Neutrophil (primary cell): ENCODE data around the gene NLRP12.
"Not testable (repeated sequence)": the region's sequence is repeated elsewhere in the genome, so short reads cannot be mapped to it uniquely, and the experiment has no call there.

Source experiments
- H3K27ac ChIP-seq: fragments of 200-600 bp; sonication (generic); 2 replicates; pipeline ENCODE4 v1.5.1; 2016; ENCODE audit warnings: mild to moderate bottlenecking, moderate library complexity
- H3K27me3 ChIP-seq: fragments of 200-600 bp; sonication (generic); 2 replicates; pipeline ENCODE4 v1.6.0; 2016; ENCODE audit warnings: mild to moderate bottlenecking
- H3K36me3 ChIP-seq: fragments of 200-600 bp; sonication (generic); 2 replicates; pipeline ENCODE4 v1.5.1; 2017
- H3K4me1 ChIP-seq, 2 experiments: fragments of 200-600 bp in 1 of 2; sonication (generic) in 1 of 2; 1 replicate in 1 of 2; 2 replicates in 1 of 2; pipeline versions ENCODE4 v1.5.1 to v1.6.1; 2013 to 2016; ENCODE audit warnings: low read depth in 1 of 2, low read length in 1 of 2, mild to moderate bottlenecking in 1 of 2, moderate library complexity in 1 of 2; ENCODE audit not compliant: control insufficient read depth in 1 of 2, insufficient read depth in 1 of 2
- H3K4me3 ChIP-seq, 2 experiments: fragments of 200-600 bp in 1 of 2; sonication (generic) in 1 of 2; 1 replicate in 1 of 2; 2 replicates in 1 of 2; pipeline ENCODE4 v1.5.1; 2013 to 2016; ENCODE audit warnings: low read depth in 1 of 2, low read length in 1 of 2, mild to moderate bottlenecking in 1 of 2, moderate library complexity in 1 of 2
- H3K9me3 ChIP-seq: fragments of 200-600 bp; sonication (generic); 2 replicates; pipeline ENCODE4 v1.5.1; 2016
- CTCF ChIP-seq: fragments of 200-600 bp; sonication (generic); IDR thresholded peaks from 2 replicates; pipeline ENCODE4 v1.5.1; 2016; ENCODE audit warnings: antibody characterized with exemption

Gene NLRP12

GRCh38 chr19:53824134-53824611 is at the start of gene NLRP12:
Gene NLRP12, minus strand, starts transcription at chr19:53824314. Its CDS starts 140 bp downstream, at chr19:53824174.
- H3K27ac ChIP-seq: peak within 1 kb of the TSS; percentile 99
- H3K9me3 ChIP-seq: no peaks in the 10 kb centered on the region
- H3K27me3 ChIP-seq: no peaks in the 10 kb centered on the region
- H3K36me3 ChIP-seq: peaks cover 23% of the 10 kb centered on the region
- H3K4me3 ChIP-seq: peak within 1 kb of the TSS; percentile 89 to 91
- peaks cover 86 to 87% of the 10 kb centered on the region in 2 experiments for H3K4me1 ChIP-seq
- TF ChIP-seq CTCF: no peak

- H3K4me1 ChIP-seq: peaks cover 72 to 74% of the 10 kb centered on the region in 2 experiments
Measured at GRCh38 chr19:53872762-53873161, 48.6 kb upstream of the NLRP12 start.

GRCh38 chr19:53871454-53871853 is 47.3 kb upstream of the NLRP12 start:
- H3K36me3 ChIP-seq: peaks cover 48% of the 10 kb centered on the region
- H3K4me1 ChIP-seq: peaks cover 70% of the 10 kb centered on the region in 2 experiments
- peak overlapping the region; percentile 97 to 100 for H3K4me3 ChIP-seq
- H3K27me3 ChIP-seq: no peaks in the 10 kb centered on the region
- peak overlapping the region; percentile 97 for H3K27ac ChIP-seq
- TF ChIP-seq CTCF: no peak
- no peaks in the 10 kb centered on the region for H3K9me3 ChIP-seq

More at GRCh38 chr19:53872762-53873161, 48.6 kb upstream of the NLRP12 start:
- peak overlapping the region; percentile 97 for H3K27ac ChIP-seq
- no peak for TF ChIP-seq CTCF
- H3K9me3 ChIP-seq: no peaks in the 10 kb centered on the region
- peak overlapping the region; percentile 97 to 100 for H3K4me3 ChIP-seq
- peaks cover 56% of the 10 kb centered on the region for H3K36me3 ChIP-seq
- no peaks in the 10 kb centered on the region for H3K27me3 ChIP-seq

GRCh38 chr19:53870485-53870844 is 46.4 kb upstream of the NLRP12 start:
- H3K36me3 ChIP-seq: peaks cover 40% of the 10 kb centered on the region
- peak overlapping the region; percentile 97 to 100 for H3K4me3 ChIP-seq
- no peak for TF ChIP-seq CTCF
- no peaks in the 10 kb centered on the region for H3K9me3 ChIP-seq
- peak overlapping the region; percentile 97 for H3K27ac ChIP-seq
- H3K4me1 ChIP-seq: peaks cover 70% of the 10 kb centered on the region in 2 experiments
- peaks cover under 1% of the 10 kb centered on the region for H3K27me3 ChIP-seq

- peak overlapping the region; percentile 97 to 100 for H3K4me3 ChIP-seq
- not testable (repeated sequence) for H3K9me3 ChIP-seq, H3K27me3 ChIP-seq
- H3K27ac ChIP-seq: peak overlapping the region; percentile 97
- H3K4me1 ChIP-seq: peaks cover 68% of the 10 kb centered on the region in 2 experiments
- H3K36me3 ChIP-seq: peaks cover 38% of the 10 kb centered on the region
Measured at GRCh38 chr19:53869805-53870484, 45.8 kb upstream of the NLRP12 start.
